GM19438 (cell line): ENCODE results near the gene EIF4E2.

Experiments
- ATAC-seq: cut with Tn5 transposase; IDR thresholded peaks from one replicate; pipeline ENCODE4 v1.9.1; 2021; ENCODE audit warnings: low read depth; ENCODE audit not compliant: unreplicated experiment

The EIF4E2 gene

GRCh38 chr2:232588680-232589585 lies 38.4 kb downstream of the EIF4E2 start:
- no peak for ATAC-seq

- ATAC-seq = no peak
Observed at GRCh38 chr2:232592772-232593395, 42.4 kb downstream of the EIF4E2 start.

DNA sequence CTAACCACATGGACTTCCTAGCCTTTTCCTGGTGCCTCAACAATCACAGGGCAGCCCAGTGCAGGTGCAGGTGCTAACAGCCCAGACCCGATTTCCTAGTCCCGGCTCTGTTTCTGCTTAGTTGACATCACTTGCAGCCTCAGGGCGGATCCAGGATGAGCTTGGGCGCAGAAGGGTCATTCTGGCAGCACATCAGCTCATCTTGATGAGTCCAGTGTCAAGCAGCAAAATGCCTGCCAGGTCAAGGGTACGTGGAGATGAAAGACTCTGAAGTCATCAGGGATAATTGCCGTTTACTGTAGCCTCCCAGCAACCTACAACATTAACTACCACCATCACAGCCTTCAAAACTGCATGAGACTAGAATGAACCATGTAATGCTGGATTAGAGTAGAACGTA lies 43.5 kb downstream of the EIF4E2 start:
- ATAC-seq = no peak

- no peak for ATAC-seq
Observed at GRCh38 chr2:232597362-232598079, 47.0 kb downstream of the EIF4E2 start.

GRCh38 chr2:232598293-232598692 lies 47.8 kb downstream of the EIF4E2 start:
- no peak for ATAC-seq

- ATAC-seq = no peak
Observed at GRCh38 chr2:232600053-232600773, 49.7 kb downstream of the EIF4E2 start.

GRCh38 chr2:232603283-232603682 lies 52.8 kb downstream of the EIF4E2 start:
- no peak for ATAC-seq

- no peak for ATAC-seq
Observed at GRCh38 chr2:232604535-232604934, 54.0 kb downstream of the EIF4E2 start.

DNA sequence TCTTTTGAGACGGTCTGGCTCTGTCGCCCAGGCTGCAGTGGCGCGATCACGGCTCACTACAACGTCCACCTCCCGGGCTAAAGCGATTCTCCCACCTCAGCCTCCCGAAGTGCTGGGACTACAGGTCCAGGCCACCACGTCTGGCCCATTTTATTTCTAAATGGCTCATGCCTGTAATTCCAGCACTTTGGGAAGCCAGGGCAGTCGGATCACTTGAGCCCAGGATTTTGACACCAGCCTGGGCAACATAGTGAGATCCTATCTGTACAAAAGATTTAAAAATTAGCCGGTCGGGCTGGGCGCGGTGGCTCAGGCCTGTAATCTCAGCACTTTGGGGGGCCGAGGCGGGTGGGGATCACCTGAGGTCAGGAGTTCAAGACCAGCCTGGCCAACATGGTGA lies 56.5 kb downstream of the EIF4E2 start:
- no peak for ATAC-seq

GRCh38 chr2:232609607-232610006 lies 59.1 kb downstream of the EIF4E2 start:
- ATAC-seq = no peak

- no peak for ATAC-seq
Observed at GRCh38 chr2:232610081-232610480, 59.6 kb downstream of the EIF4E2 start.

GRCh38 chr2:232611061-232611460 lies 60.6 kb downstream of the EIF4E2 start:
- no peak for ATAC-seq

- no peak for ATAC-seq
Observed at GRCh38 chr2:232611559-232612218, 61.2 kb downstream of the EIF4E2 start.

- ATAC-seq = no peak
Observed at GRCh38 chr2:232613538-232614134, 63.1 kb downstream of the EIF4E2 start.

GRCh38 chr2:232615339-232615738 lies 64.8 kb downstream of the EIF4E2 start:
- no peak for ATAC-seq
